Adrenal gland (tissue), 12 donors: ENCODE measurements around the gene INTS6L. TPM values are rescaled to one million over a fixed set of nuclear protein-coding genes. Genes with fewer than 3 reads are reported as not detected.

Experiments
- DNase-seq, 7 donors: peaks; one replicate each; pipeline ENCODE4 v3.0.0-alpha.2; 2019 to 2020
- H3K27ac ChIP-seq, 5 donors: fragments of 200-600 bp; sonication (generic) in 4 of 5; 1 replicate in 3 of 5; 2 replicates in 2 of 5; pipeline versions ENCODE4 v1.5.1 to v1.8.0; 2016 to 2020; ENCODE audit warnings: mild to moderate bottlenecking in 1 of 5
- H3K27me3 ChIP-seq: fragments of 200-600 bp; 2 replicates; pipeline ENCODE4 v1.8.0; 2021
- H3K36me3 ChIP-seq, 2 donors: fragments of 200-600 bp; replicated peaks in 1 of 2; 1 replicate in 1 of 2; 2 replicates in 1 of 2; pipeline versions ENCODE4 v1.5.1 to v1.8.0; 2018 to 2022
- H3K4me1 ChIP-seq, 2 donors: fragments of 200-600 bp; replicated peaks in 1 of 2; 1 replicate in 1 of 2; 2 replicates in 1 of 2; pipeline versions ENCODE4 v1.5.1 to v1.8.0; 2018 to 2021
- H3K4me3 ChIP-seq, 4 donors: fragments of 200-600 bp; sonication (generic) in 3 of 4; one replicate each; pipeline ENCODE4 v1.5.1; 2016 to 2018
- H3K9me3 ChIP-seq, 3 donors: fragments of 200-600 bp; sonication (generic) in 1 of 3; replicated peaks in 1 of 3; 1 replicate in 2 of 3; 2 replicates in 1 of 3; pipeline versions ENCODE4 v1.5.1 to v1.8.0; 2016 to 2021
- POLR2A ChIP-seq, 2 donors: fragments of 450-650 bp; IDR thresholded peaks; one replicate each; pipeline ENCODE4 v1.6.1; 2017; ENCODE audit warnings: antibody characterized with exemption in 2 of 2, mild to moderate bottlenecking in 2 of 2, moderate library complexity in 1 of 2
- WGBS, 4 donors: extraction: QIAGEN DNeasy Blood & Tissue Kit in 2 of 4; methylation state at CpG; one replicate each; pipeline versions ENCODE4 v1.1.5 to v1.1.7; 2013 to 2017; 5-methylcytosine and 5-hydroxymethylcytosine counted together
- intact Hi-C, 2 donors: fragments of 100-400 bp; cut with DNase I; formaldehyde crosslinking; loops; one replicate each; pipeline versions ENCODE4 v1.14.1 to v1.15.0; 2022 to 2023
- polyA plus RNA-seq, 3 donors: library from polyadenylated mRNA; stranded (reverse); fragments of 200-250 nt in 2 of 3; fragments of 350-450 nt in 1 of 3; fragmentation: Illumina TruSeq in 1 of 3; extraction: RNeasy Lipid Tissue Mini Kit (QIAGEN cat#74804) in 1 of 3; gene quantifications; one replicate each; pipeline ENCODE4 v1.2.3, GENCODE V29; 2013 to 2014
- total RNA-seq, 9 donors: library from RNA; depleted of rRNA in 4 of 9; stranded (reverse); fragments of >200 nt in 4 of 9; fragments of 120-200 nt in 1 of 9; fragmentation: NEBNext Ultra II Directional in 1 of 9; extraction: Animal tissue kit (Norgen Biotek cat#: 25700) in 1 of 9; gene quantifications; one replicate each; pipeline versions ENCODE4 v1.1.0 to v1.2.4, GENCODE V29; 2013 to 2023
- TF ChIP-seq, protein P1 (sequence below), 6 experiments: fragments of 450-650 bp in 4 of 6; fragments of 200-600 bp in 2 of 6; sonication (generic) in 1 of 6; IDR thresholded peaks; 1 replicate in 5 of 6; 2 replicates in 1 of 6; pipeline versions ENCODE4 v1.5.1 to v1.8.0; 2016 to 2021; ENCODE audit warnings: antibody characterized with exemption in 6 of 6, mild to moderate bottlenecking in 2 of 6, moderate library complexity in 1 of 6
- donor health status: healthy with polysubstance abuse.
- donor health status: Bipolar disorder and iron deficiency.
- donor health status: DM: yes; HTN: yes; CAD: no.
- donor health status: DM: no; HTN: no; CAD: no.
- donor health status: DM: no; HTN: no; CAD: no.
- donor health status: DM: yes; HTN: yes; CAD: no.

Gene INTS6L
- total and polyA plus RNA-seq, 12 donors, result 7.5 to 85.0 (median 14.8) TPM

DNA sequence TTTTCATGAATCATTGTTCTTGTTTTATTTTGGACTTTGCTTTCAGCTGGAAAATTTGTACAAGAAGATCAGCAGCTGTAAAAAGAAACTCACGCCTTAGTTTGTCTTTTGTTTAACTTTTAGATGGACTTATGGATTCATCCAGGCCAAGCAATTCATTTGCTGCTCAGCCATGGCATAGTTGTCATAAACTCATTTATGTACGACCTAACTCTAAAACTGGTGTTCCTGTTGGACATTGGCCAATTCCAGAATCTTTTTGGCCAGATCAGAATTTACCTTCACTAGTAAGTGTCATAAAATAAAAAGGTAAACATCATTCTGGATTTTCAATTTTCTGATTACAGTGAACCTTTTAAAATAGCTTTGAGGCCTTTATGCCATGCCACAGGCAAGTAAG, 29.1 kb downstream of the INTS6L start:
- peaks cover 0 to 4% of the 10 kb centered on the region in 2 donors for H3K4me1 ChIP-seq
- no peak for TF ChIP-seq POLR2A (IDR thresholded peaks at IDR 0.05)
- TF ChIP-seq, protein P1, sequence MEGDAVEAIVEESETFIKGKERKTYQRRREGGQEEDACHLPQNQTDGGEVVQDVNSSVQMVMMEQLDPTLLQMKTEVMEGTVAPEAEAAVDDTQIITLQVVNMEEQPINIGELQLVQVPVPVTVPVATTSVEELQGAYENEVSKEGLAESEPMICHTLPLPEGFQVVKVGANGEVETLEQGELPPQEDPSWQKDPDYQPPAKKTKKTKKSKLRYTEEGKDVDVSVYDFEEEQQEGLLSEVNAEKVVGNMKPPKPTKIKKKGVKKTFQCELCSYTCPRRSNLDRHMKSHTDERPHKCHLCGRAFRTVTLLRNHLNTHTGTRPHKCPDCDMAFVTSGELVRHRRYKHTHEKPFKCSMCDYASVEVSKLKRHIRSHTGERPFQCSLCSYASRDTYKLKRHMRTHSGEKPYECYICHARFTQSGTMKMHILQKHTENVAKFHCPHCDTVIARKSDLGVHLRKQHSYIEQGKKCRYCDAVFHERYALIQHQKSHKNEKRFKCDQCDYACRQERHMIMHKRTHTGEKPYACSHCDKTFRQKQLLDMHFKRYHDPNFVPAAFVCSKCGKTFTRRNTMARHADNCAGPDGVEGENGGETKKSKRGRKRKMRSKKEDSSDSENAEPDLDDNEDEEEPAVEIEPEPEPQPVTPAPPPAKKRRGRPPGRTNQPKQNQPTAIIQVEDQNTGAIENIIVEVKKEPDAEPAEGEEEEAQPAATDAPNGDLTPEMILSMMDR (IDR thresholded peaks at IDR 0.05), result no peak
- no peaks in the 10 kb centered on the region for H3K36me3 ChIP-seq
- H3K27me3 ChIP-seq, result no peaks in the 10 kb centered on the region
- WGBS, 4 donors, result 54 to 83% (median 76%) methylated on average over 2 of the region's 2 CpGs
- no peak for DNase-seq
- intact Hi-C loops, result no loop called here
- H3K4me3 ChIP-seq, result no peak overlapping the region
- H3K9me3 ChIP-seq, result no peaks in the 10 kb centered on the region
- no peak overlapping the region for H3K27ac ChIP-seq

DNA sequence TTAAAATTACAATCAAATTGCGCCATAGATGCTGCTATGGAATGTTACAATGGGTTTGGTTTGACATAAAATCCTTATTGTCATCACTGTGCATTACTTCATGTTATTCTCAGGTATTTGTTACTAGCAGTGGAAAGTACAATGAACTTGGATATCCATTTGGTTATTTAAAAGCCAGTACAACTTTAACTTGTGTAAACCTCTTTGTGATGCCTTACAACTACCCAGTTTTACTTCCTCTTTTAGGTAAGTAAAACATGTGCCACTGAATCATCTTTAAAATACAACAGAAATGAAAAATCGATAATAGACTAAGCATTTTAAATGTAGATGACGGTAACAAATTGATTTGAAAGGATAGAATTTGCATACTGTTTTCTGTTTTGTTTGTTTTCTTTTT, 35.6 kb downstream of the INTS6L start:
- Histone ChIP-seq H3K27me3 (no peaks in the 10 kb centered on the region), H3K9me3 (no peaks in the 10 kb centered on the region), H3K27ac (no peak overlapping the region), H3K36me3 (no peaks in the 10 kb centered on the region), H3K4me1 (no peaks in the 10 kb centered on the region), H3K4me3 (no peak overlapping the region)
- TF ChIP-seq, protein P1 (IDR thresholded peaks at IDR 0.05), result no peak
- no peak for TF ChIP-seq POLR2A (IDR thresholded peaks at IDR 0.05)
- WGBS, 4 donors, result 66 to 88% (median 78%) methylated on average over 3 of the region's 3 CpGs
- DNase-seq, result no peak
- intact Hi-C loops, result no loop called here

DNA sequence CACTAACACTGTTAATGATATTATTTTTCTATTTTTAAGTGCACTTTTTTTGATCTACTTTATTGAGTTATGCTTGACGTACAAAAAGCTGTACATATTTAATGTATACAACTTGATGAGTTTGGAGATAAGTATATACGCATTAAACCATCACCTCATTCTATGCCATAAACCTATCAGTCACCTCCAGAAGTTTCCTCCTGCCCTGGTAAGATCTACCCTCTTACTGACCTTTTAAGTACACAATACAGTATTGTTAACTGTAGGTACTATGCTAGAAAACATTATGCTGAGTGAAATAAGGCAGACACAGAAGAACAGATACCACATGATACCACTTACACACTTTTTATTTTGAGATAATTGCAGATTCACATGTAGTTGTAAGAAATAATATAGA, 36.9 kb downstream of the INTS6L start:
- Histone ChIP-seq H3K36me3 (no peaks in the 10 kb centered on the region), H3K4me3 (no peak overlapping the region), H3K9me3 (no peaks in the 10 kb centered on the region), H3K4me1 (no peaks in the 10 kb centered on the region), H3K27me3 (no peaks in the 10 kb centered on the region), H3K27ac (no peak overlapping the region)
- intact Hi-C loops, result no loop called here
- DNase-seq, result no peak
- TF ChIP-seq, protein P1 (IDR thresholded peaks at IDR 0.05), result no peak
- TF ChIP-seq POLR2A (IDR thresholded peaks at IDR 0.05), result no peak
- WGBS, 4 donors, result 82 to 95% (median 89%) methylated on average over 2 of the region's 2 CpGs

DNA sequence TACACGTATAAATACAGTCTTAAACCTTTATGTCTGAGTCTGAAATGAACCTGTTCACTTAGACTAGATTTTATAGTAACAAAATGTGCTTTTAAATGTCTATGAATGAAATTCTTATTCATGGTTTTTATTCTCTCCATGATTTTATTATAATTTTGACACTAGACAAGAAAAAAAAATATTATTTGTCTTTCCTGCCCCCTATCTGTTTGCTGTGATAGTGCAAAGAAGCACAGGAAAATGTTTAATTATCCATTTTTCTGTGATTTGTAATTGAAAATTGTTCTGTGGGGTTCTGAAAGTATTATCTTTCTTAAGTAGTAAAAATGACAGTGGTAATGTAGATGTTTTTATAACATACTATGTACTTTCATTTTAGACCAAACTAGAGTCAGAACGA, 52.0 kb downstream of the INTS6L start:
- H3K27ac ChIP-seq, result no peak overlapping the region
- intact Hi-C loops, result loop anchor here (10.0 kb wide), 1 partner anchor 88 kb away; no protein-coding TSS in a partner anchor

More for the DNA sequence above, 52.0 kb downstream of the INTS6L start:
- TF ChIP-seq, protein P1 (IDR thresholded peaks at IDR 0.05), result peak; percentile 32 to 54 (median 42)
- TF ChIP-seq POLR2A (IDR thresholded peaks at IDR 0.05), result no peak
- peaks cover 0 to 5% of the 10 kb centered on the region in 2 donors for H3K36me3 ChIP-seq
- H3K4me3 ChIP-seq, result no peak overlapping the region
- peaks cover 10% of the 10 kb centered on the region for H3K27me3 ChIP-seq
- DNase-seq, result no peak
- 67 to 90% (median 80%) methylated on average over 2 of the region's 2 CpGs for WGBS, 4 donors
- H3K4me1 ChIP-seq, result no peaks in the 10 kb centered on the region
- H3K9me3 ChIP-seq, result no peaks in the 10 kb centered on the region
